ENCODE measurements around the gene SDR42E1. TPM values are rescaled to one million over a fixed set of nuclear protein-coding genes. Genes with fewer than 3 reads are reported as not detected.

The SDR42E1 gene
- total RNA-seq, 1 experiment from 2014 or later, result 4.4 TPM

GRCh38 chr16:82050506-82050905 lies 39.2 kb upstream of the SDR42E1 start:
- H3K4me3 ChIP-seq (ENCODE audit: low read length), result no peak overlapping the region
- H3K79me2 ChIP-seq (ENCODE audit: low read length), result no peaks in the 10 kb centered on the region
- H3K4me1 ChIP-seq (ENCODE audit: low read length), result no peaks in the 10 kb centered on the region
- H3K36me3 ChIP-seq (ENCODE audit: insufficient read depth, low read length), result no peaks in the 10 kb centered on the region
- no peak overlapping the region for H3K27ac ChIP-seq (ENCODE audit: low read length)
- H3K9me3 ChIP-seq (ENCODE audit: low read length), result no peaks in the 10 kb centered on the region
- H3K27me3 ChIP-seq (ENCODE audit: low read length), result no peaks in the 10 kb centered on the region
- no peak overlapping the region for H2AFZ ChIP-seq (ENCODE audit: low read length)
- H3K4me2 ChIP-seq (ENCODE audit: low read depth, low read length, poor library complexity, severe bottlenecking), result no peak overlapping the region
- H4K20me1 ChIP-seq (ENCODE audit: insufficient read depth, low read depth, low read length), result no peaks in the 10 kb centered on the region
- no peaks in the 10 kb centered on the region for H3K9me2 ChIP-seq (replicated peaks; ENCODE audit: insufficient read depth, low read length)
- H3K9ac ChIP-seq (ENCODE audit: low read length), result no peak overlapping the region
- DNase-seq, result no peak

DNA sequence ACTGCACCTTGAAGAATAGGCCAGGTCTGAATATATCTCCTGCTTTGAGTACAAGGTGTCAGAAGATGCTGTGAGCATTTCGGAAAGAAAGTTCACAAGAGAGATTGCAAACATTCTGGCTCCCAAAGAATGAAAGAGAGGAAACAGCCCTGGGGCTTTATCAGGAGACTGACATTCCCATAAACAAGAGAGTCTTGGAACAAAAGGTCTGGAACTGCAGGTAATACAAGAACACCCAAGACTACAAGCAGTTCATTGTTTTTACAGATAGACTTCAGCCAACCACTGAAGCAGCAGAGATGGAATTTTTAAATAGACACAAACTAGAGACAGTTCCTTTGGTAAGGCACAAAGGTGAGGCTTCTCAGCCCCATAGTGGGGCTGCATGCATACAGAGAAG lies 38.2 kb upstream of the SDR42E1 start:
- H3K4me1 ChIP-seq (ENCODE audit: low read length), result no peaks in the 10 kb centered on the region
- no peaks in the 10 kb centered on the region for H3K79me2 ChIP-seq (ENCODE audit: low read length)
- H3K4me2 ChIP-seq (ENCODE audit: low read depth, low read length, poor library complexity, severe bottlenecking), result no peak overlapping the region
- no peaks in the 10 kb centered on the region for H3K9me3 ChIP-seq (ENCODE audit: low read length)
- no peaks in the 10 kb centered on the region for H3K27me3 ChIP-seq (ENCODE audit: low read length)
- no peaks in the 10 kb centered on the region for H3K9me2 ChIP-seq (replicated peaks; ENCODE audit: insufficient read depth, low read length)
- no peak for DNase-seq
- no peak overlapping the region for H2AFZ ChIP-seq (ENCODE audit: low read length)
- no peak overlapping the region for H3K9ac ChIP-seq (ENCODE audit: low read length)
- no peaks in the 10 kb centered on the region for H3K36me3 ChIP-seq (ENCODE audit: insufficient read depth, low read length)
- no peak overlapping the region for H3K4me3 ChIP-seq (ENCODE audit: low read length)
- no peaks in the 10 kb centered on the region for H4K20me1 ChIP-seq (ENCODE audit: insufficient read depth, low read depth, low read length)
- no peak overlapping the region for H3K27ac ChIP-seq (ENCODE audit: low read length)

- H3K27ac ChIP-seq (ENCODE audit: low read length), result no peak overlapping the region
- no peaks in the 10 kb centered on the region for H3K79me2 ChIP-seq (ENCODE audit: low read length)
- no peaks in the 10 kb centered on the region for H4K20me1 ChIP-seq (ENCODE audit: insufficient read depth, low read depth, low read length)
- H3K9me2 ChIP-seq (replicated peaks; ENCODE audit: insufficient read depth, low read length), result no peaks in the 10 kb centered on the region
- H3K4me1 ChIP-seq (ENCODE audit: low read length), result no peaks in the 10 kb centered on the region
- DNase-seq, result no peak
- H3K27me3 ChIP-seq (ENCODE audit: low read length), result no peaks in the 10 kb centered on the region
- H3K4me2 ChIP-seq (ENCODE audit: low read depth, low read length, poor library complexity, severe bottlenecking), result no peak overlapping the region
- H3K36me3 ChIP-seq (ENCODE audit: insufficient read depth, low read length), result no peaks in the 10 kb centered on the region
- H3K9ac ChIP-seq (ENCODE audit: low read length), result no peak overlapping the region
- H3K9me3 ChIP-seq (ENCODE audit: low read length), result no peaks in the 10 kb centered on the region
- no peak overlapping the region for H2AFZ ChIP-seq (ENCODE audit: low read length)
- no peak overlapping the region for H3K4me3 ChIP-seq (ENCODE audit: low read length)
Observed at GRCh38 chr16:82047787-82048186, 36.5 kb upstream of the SDR42E1 start.

DNA sequence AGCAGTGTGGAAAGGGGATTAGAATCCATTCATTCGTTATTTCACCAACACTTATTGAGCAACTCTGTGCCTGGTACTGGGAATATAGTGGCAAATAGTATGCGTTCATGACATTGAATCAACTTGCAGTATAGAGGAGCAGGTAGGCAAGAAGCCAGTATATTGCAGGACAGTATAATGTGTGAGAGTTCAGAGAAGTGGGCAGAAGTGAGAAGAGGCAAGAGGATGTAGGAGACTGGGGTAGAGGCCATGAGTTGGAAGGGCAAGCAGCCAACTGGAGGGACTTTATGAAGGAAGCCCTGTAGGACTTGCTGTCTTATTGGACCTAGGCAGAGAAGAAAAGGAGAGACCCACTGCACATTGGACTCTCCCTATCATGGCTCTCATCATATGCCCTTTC lies 36.1 kb upstream of the SDR42E1 start:
- H3K79me2 ChIP-seq (ENCODE audit: low read length), result no peaks in the 10 kb centered on the region
- H2AFZ ChIP-seq (ENCODE audit: low read length), result no peak overlapping the region
- H3K27me3 ChIP-seq (ENCODE audit: low read length), result no peaks in the 10 kb centered on the region
- no peak overlapping the region for H3K4me3 ChIP-seq (ENCODE audit: low read length)
- no peak for DNase-seq
- H3K4me2 ChIP-seq (ENCODE audit: low read depth, low read length, poor library complexity, severe bottlenecking), result no peak overlapping the region
- H3K4me1 ChIP-seq (ENCODE audit: low read length), result no peaks in the 10 kb centered on the region
- H4K20me1 ChIP-seq (ENCODE audit: insufficient read depth, low read depth, low read length), result no peaks in the 10 kb centered on the region
- no peaks in the 10 kb centered on the region for H3K9me3 ChIP-seq (ENCODE audit: low read length)
- no peaks in the 10 kb centered on the region for H3K9me2 ChIP-seq (replicated peaks; ENCODE audit: insufficient read depth, low read length)
- H3K9ac ChIP-seq (ENCODE audit: low read length), result no peak overlapping the region
- no peaks in the 10 kb centered on the region for H3K36me3 ChIP-seq (ENCODE audit: insufficient read depth, low read length)
- no peak overlapping the region for H3K27ac ChIP-seq (ENCODE audit: low read length)

GRCh38 chr16:82046941-82047340 lies 35.7 kb upstream of the SDR42E1 start:
- no peaks in the 10 kb centered on the region for H3K79me2 ChIP-seq (ENCODE audit: low read length)
- no peak overlapping the region for H3K27ac ChIP-seq (ENCODE audit: low read length)
- H3K4me3 ChIP-seq (ENCODE audit: low read length), result no peak overlapping the region
- H4K20me1 ChIP-seq (ENCODE audit: insufficient read depth, low read depth, low read length), result no peaks in the 10 kb centered on the region
- H3K27me3 ChIP-seq (ENCODE audit: low read length), result no peaks in the 10 kb centered on the region
- no peaks in the 10 kb centered on the region for H3K36me3 ChIP-seq (ENCODE audit: insufficient read depth, low read length)
- H3K9me2 ChIP-seq (replicated peaks; ENCODE audit: insufficient read depth, low read length), result no peaks in the 10 kb centered on the region
- H3K9me3 ChIP-seq (ENCODE audit: low read length), result no peaks in the 10 kb centered on the region
- no peak overlapping the region for H2AFZ ChIP-seq (ENCODE audit: low read length)
- DNase-seq, result no peak
- no peak overlapping the region for H3K9ac ChIP-seq (ENCODE audit: low read length)
- no peak overlapping the region for H3K4me2 ChIP-seq (ENCODE audit: low read depth, low read length, poor library complexity, severe bottlenecking)
- no peaks in the 10 kb centered on the region for H3K4me1 ChIP-seq (ENCODE audit: low read length)

DNA sequence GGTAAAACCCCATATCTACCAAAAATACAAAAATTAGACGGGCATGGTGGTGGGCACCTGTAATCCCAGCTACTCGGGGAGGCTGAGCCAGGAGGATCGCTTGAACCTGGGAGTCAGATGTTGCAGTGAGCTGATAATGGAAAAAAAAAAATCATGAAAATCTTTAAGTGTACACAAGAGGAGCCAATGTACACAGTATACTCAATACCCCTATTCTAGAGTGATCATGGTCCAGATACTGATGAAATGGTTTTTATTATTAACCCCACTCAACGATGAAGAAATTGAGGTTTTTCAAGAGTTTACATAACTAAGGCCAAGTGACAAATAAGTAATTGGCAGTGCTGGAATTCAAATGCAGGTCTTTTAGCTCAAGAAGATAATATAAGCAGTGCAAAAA lies 35.3 kb upstream of the SDR42E1 start:
- Histone ChIP-seq H3K9me3 (ENCODE audit: low read length) (no peaks in the 10 kb centered on the region), H2AFZ (ENCODE audit: low read length) (no peak overlapping the region), H3K27ac (ENCODE audit: low read length) (no peak overlapping the region), H3K9ac (ENCODE audit: low read length) (no peak overlapping the region), H4K20me1 (ENCODE audit: insufficient read depth, low read depth, low read length) (no peaks in the 10 kb centered on the region), H3K27me3 (ENCODE audit: low read length) (no peaks in the 10 kb centered on the region), H3K9me2 (replicated peaks; ENCODE audit: insufficient read depth, low read length) (no peaks in the 10 kb centered on the region), H3K4me3 (ENCODE audit: low read length) (no peak overlapping the region), H3K79me2 (ENCODE audit: low read length) (no peaks in the 10 kb centered on the region), H3K4me1 (ENCODE audit: low read length) (no peaks in the 10 kb centered on the region), H3K4me2 (ENCODE audit: low read depth, low read length, poor library complexity, severe bottlenecking) (no peak overlapping the region), H3K36me3 (ENCODE audit: insufficient read depth, low read length) (no peaks in the 10 kb centered on the region)
- no peak for DNase-seq

DNA sequence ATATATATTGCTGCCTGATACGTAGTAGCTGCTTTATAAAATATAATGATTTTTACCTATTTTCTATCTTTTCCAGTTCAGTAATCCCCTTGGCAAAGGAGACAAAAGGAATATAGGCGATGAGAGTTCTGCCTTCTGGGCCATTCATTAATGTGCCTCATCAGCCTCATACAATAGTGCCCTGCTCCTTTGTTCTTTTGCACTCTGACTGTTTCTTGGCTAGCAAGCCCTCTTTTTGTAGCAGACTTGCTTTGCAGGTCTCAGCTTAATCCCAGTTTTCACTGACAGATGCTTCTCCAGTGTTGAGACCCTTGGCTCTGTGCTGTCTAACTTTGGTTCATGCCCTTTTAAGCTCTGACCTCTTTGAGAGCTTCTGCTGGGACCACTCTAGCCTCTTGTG lies 34.2 kb upstream of the SDR42E1 start:
- Histone ChIP-seq H3K9ac (ENCODE audit: low read length) (no peak overlapping the region), H3K4me3 (ENCODE audit: low read length) (no peak overlapping the region), H3K27me3 (ENCODE audit: low read length) (no peaks in the 10 kb centered on the region), H3K9me2 (replicated peaks; ENCODE audit: insufficient read depth, low read length) (no peaks in the 10 kb centered on the region), H3K36me3 (ENCODE audit: insufficient read depth, low read length) (no peaks in the 10 kb centered on the region), H2AFZ (ENCODE audit: low read length) (no peak overlapping the region), H3K79me2 (ENCODE audit: low read length) (no peaks in the 10 kb centered on the region), H3K4me2 (ENCODE audit: low read depth, low read length, poor library complexity, severe bottlenecking) (no peak overlapping the region), H3K4me1 (ENCODE audit: low read length) (no peaks in the 10 kb centered on the region), H4K20me1 (ENCODE audit: insufficient read depth, low read depth, low read length) (no peaks in the 10 kb centered on the region), H3K9me3 (ENCODE audit: low read length) (no peaks in the 10 kb centered on the region), H3K27ac (ENCODE audit: low read length) (no peak overlapping the region)
- no peak for DNase-seq

DNA sequence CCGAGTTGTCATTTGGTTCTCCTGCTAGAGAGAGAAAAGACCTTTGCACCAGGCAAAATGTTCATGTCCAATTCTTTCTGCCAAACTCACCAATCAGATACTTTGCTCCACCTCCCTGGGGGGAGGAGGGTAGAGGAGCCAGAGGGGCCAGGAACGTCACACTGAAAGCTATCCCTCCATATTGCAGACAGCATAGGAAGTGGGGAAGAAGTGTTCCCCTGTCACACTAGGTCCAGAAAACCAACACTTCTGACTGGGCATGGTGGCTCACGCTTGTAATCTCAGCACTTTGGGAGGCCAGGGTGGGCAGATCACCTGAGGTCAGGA lies 33.3 kb upstream of the SDR42E1 start:
- H3K9ac ChIP-seq (ENCODE audit: low read length), result no peak overlapping the region
- H3K27me3 ChIP-seq (ENCODE audit: low read length), result no peaks in the 10 kb centered on the region
- no peak overlapping the region for H3K27ac ChIP-seq (ENCODE audit: low read length)
- no peak for DNase-seq
- no peaks in the 10 kb centered on the region for H4K20me1 ChIP-seq (ENCODE audit: insufficient read depth, low read depth, low read length)
- H3K9me3 ChIP-seq (ENCODE audit: low read length), result no peaks in the 10 kb centered on the region
- H3K9me2 ChIP-seq (replicated peaks; ENCODE audit: insufficient read depth, low read length), result no peaks in the 10 kb centered on the region
- H3K4me1 ChIP-seq (ENCODE audit: low read length), result no peaks in the 10 kb centered on the region
- H2AFZ ChIP-seq (ENCODE audit: low read length), result no peak overlapping the region
- H3K36me3 ChIP-seq (ENCODE audit: insufficient read depth, low read length), result no peaks in the 10 kb centered on the region
- H3K79me2 ChIP-seq (ENCODE audit: low read length), result no peaks in the 10 kb centered on the region
- H3K4me2 ChIP-seq (ENCODE audit: low read depth, low read length, poor library complexity, severe bottlenecking), result no peak overlapping the region
- H3K4me3 ChIP-seq (ENCODE audit: low read length), result no peak overlapping the region
